HUDEP-2 (cell line): ENCODE results near the gene LMO7.
A peak's percentile ranks its signal among the peaks of the same experiment; 100 is the strongest.
"Not testable (repeated sequence)": the region's sequence is repeated elsewhere in the genome, so short reads cannot be mapped to it uniquely, and the experiment has no call there.

Experiments used
- DNase-seq, 76 experiments: peaks; one replicate each; lab custom pipeline; 2025; ENCODE audit not compliant: unreplicated experiment in 76 of 76; lab: John Stamatoyannopoulos, UW

LMO7 gene

GRCh38 chr13:75694722-75695121 is 58.6 kb downstream of the LMO7 start:
- no peak for DNase-seq

- peak in 58 of 76 experiments; percentile 0 to 66 (median 32) for DNase-seq
Observed at GRCh38 chr13:75695908-75696307, 59.8 kb downstream of the LMO7 start.

GRCh38 chr13:75699062-75699461 is 62.9 kb downstream of the LMO7 start:
- DNase-seq, result no peak

GRCh38 chr13:75699717-75700116 is 63.6 kb downstream of the LMO7 start:
- DNase-seq, result not testable (repeated sequence)

GRCh38 chr13:75700552-75700951 is 64.4 kb downstream of the LMO7 start:
- no peak for DNase-seq

- DNase-seq, result no peak
Observed at GRCh38 chr13:75702476-75702875, 66.3 kb downstream of the LMO7 start.

- no peak for DNase-seq
Observed at GRCh38 chr13:75703769-75704168, 67.6 kb downstream of the LMO7 start.

- DNase-seq, result no peak
Observed at GRCh38 chr13:75704194-75704926, 68.2 kb downstream of the LMO7 start.

GRCh38 chr13:75704927-75705288 is 68.8 kb downstream of the LMO7 start:
- DNase-seq, result no peak

- no peak for DNase-seq
Observed at GRCh38 chr13:75705395-75705794, 69.3 kb downstream of the LMO7 start.

GRCh38 chr13:75705908-75706307 is 69.8 kb downstream of the LMO7 start:
- DNase-seq, result no peak

- no peak for DNase-seq
Observed at GRCh38 chr13:75713852-75714251, 77.7 kb downstream of the LMO7 start.

GRCh38 chr13:75715601-75716523 is 79.7 kb downstream of the LMO7 start:
- DNase-seq, result no peak

- DNase-seq, result no peak
Observed at GRCh38 chr13:75717525-75717924, 81.4 kb downstream of the LMO7 start.

GRCh38 chr13:75721307-75721706 is 85.2 kb downstream of the LMO7 start:
- DNase-seq, result no peak

- DNase-seq, result no peak
Observed at GRCh38 chr13:75723901-75724300, 87.8 kb downstream of the LMO7 start.

- DNase-seq, result no peak
Observed at GRCh38 chr13:75724752-75725517, 88.8 kb downstream of the LMO7 start.

- DNase-seq, result no peak
Observed at GRCh38 chr13:75725736-75726135, 89.6 kb downstream of the LMO7 start.

GRCh38 chr13:75726306-75726705 is 90.2 kb downstream of the LMO7 start:
- DNase-seq, result no peak

GRCh38 chr13:75733113-75733512 is 97.0 kb downstream of the LMO7 start:
- DNase-seq, result not testable (repeated sequence)

- DNase-seq, result no peak
Observed at GRCh38 chr13:75736173-75736572, 100.0 kb downstream of the LMO7 start.
